Globus pallidus (tissue), 1 donor: ENCODE measurements around the gene EFHD1.
"Not testable (repeated sequence)": the region's sequence is repeated elsewhere in the genome, so short reads cannot be mapped to it uniquely, and the experiment has no call there.

Experiments used
- DNase-seq: peaks from one replicate; pipeline ENCODE4 v3.0.0-alpha.2; 2015; ENCODE audit warnings: low spot score

Gene EFHD1

GRCh38 chr2:232696609-232697058 is 63.2 kb downstream of the EFHD1 start:
- no peak for DNase-seq

- DNase-seq, result peak; percentile 96
These were observed 63.8 kb downstream of the EFHD1 start, which contains the start of gene GIGYF2 for GRCh38 chr2:232697059-232697806. Gene GIGYF2, plus strand, starts transcription at chr2:232697331. Its CDS starts 37,867 bp downstream, at chr2:232735198.

- no peak for DNase-seq
These were observed 64.4 kb downstream of the EFHD1 start for GRCh38 chr2:232697807-232698110.

DNA sequence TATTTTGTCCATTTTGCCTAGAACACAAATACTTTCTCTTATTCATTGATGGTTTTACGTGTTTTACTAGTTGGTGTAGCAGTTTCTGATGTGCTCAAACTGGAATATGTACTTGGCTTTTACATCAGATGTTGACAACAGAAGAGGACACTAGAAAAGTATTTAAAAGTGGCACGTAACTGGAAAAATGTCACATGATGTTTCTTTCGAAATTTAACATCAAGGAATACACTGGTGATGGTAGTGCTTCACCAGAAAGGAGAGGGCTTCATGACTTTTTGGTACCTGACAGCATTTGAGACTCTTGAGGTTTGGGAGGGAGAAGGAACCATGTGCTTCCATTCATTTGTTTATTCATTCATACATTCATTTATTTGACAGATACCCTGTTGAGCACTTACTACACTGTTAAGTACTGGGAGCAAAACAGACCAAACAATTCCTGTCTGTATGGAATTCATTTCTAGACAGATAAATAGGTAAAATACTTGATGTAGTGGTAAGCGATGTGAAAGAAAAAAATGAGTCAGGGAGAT is 65.2 kb downstream of the EFHD1 start:
- no peak for DNase-seq

DNA sequence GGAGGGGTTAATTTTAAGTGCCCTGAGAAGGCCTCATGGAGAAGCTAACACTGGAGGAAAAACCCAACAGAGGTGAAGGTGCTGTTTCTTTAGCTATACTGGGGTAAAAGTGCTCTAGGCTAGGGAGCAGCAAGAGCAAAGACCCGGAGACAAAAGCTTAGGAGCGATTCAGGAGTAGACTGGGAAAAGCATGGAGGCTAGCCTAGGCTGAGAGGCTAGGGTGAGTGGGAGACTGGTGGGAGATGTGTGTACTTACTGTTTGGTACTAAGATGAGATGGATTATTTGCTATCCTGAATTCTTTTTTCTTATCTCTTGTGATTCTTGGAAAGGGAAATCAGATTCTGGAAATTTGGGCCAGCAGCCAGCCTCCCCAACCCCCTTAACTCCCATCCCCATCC is 65.7 kb downstream of the EFHD1 start:
- no peak for DNase-seq

DNA sequence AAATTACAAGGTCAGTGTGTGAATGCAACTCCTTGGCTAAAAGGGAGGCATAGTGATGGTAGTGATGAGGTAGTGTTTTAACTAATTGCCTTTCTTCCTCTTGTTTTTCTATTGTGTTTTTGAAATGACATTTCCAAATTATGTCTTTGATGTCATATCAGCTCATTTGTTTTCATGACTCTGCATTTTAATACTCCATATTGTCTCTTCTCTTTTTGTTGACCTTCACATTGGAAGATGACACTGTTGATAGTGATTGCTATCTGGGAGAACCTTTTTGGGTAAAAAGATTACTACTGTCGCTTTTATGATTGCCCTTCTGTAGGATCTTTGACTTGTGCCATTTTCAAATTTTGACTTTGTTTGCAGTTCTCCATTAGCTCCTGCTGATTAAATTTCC is 66.8 kb downstream of the EFHD1 start:
- DNase-seq, result no peak

DNA sequence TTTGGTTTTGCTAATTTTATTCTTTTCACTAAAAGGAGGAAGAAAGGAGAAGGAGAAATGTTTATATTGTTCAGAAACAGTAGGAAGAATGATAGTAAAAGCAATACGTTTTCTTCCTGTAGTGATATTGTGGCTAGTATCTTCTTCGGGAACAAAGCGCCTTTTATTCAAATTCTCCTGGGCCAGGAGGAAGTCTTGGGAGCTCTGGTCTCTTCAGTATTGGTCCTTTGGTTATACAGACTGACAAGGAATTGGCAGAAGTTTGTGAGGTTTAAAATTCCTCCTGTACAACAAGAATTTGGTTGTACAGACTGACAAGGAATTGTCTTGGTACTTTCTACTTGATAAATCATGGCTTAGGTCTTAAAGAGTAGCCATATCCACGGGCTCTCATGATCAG is 73.7 kb downstream of the EFHD1 start:
- DNase-seq, result no peak

DNA sequence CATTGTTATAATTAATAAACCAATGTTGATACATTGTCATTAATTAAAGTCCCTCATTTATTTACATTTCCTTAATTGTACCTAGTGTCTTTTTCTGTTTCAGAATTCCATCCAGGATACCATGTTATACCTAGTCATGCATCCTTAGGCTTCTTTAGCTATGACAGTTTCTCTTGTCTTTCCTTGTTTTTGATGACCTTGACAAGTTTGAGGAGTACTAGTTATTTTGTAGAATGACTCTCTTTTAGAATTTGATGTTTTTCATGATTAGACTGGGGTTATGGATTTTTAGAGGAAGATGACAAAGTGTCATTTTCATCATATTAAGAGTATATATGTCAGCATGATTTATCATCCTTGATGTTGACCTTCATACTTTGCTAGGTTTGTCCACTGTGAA is 80.1 kb downstream of the EFHD1 start:
- DNase-seq, result no peak

DNA sequence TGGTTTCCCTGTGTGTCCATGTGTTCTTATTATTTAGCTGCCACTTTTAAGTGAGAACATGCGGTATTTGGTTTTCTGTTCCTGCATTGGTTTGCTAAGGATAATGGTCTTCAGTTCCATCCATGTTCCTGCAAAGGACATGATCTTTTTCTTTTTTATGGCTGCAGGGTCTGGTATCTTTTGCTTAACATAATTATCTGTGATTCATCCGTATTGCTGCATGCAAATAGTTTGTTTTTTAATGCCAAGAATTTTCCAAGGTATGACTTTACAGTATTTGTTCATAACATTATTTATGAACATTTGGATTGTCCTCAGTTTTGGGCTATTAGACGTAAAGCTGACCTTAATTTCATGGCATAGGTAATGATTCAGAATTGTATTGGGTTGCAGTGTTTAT is 81.6 kb downstream of the EFHD1 start:
- DNase-seq, result no peak

GRCh38 chr2:232720056-232720455 is 86.7 kb downstream of the EFHD1 start:
- not testable (repeated sequence) for DNase-seq

DNA sequence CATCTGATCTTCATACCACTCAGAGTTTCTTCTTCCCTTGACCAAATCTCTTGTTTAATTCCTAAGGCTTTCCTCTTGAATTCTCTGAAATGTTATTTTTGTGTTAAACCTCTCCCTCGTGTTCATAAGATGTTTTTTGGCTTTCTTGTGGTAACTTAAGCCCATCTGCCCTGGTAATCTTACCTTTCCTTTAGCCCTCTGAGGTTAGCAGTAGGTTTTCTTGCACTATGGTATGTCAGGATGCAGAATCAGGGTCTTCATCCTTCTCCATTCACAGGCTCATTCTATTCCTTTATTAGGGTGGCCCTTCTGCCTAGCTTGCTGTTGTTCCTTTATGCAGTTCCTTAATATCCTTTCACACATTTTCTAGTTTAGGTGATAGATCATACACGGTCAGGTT is 87.9 kb downstream of the EFHD1 start:
- DNase-seq, result no peak

GRCh38 chr2:232721882-232722281 is 88.5 kb downstream of the EFHD1 start:
- no peak for DNase-seq

DNA sequence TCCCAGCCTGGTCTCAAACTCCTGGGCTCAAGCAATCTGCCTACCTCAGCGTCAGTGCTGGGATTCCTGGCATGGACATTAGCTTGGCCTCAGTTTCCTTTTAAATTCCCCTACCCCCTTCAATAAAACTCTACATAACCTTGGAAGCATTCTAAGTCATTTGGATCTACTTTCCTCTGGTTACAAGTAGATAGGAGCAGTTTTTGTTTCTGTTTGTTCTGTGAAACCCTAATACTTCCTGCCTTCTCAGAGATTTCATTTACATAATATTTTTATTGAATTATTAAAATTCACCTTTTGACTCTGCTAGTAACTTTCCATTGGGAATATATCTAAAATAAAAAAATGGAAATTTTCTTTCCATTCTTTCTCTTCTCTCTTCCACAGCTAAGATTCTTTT is 89.6 kb downstream of the EFHD1 start:
- DNase-seq, result no peak

DNA sequence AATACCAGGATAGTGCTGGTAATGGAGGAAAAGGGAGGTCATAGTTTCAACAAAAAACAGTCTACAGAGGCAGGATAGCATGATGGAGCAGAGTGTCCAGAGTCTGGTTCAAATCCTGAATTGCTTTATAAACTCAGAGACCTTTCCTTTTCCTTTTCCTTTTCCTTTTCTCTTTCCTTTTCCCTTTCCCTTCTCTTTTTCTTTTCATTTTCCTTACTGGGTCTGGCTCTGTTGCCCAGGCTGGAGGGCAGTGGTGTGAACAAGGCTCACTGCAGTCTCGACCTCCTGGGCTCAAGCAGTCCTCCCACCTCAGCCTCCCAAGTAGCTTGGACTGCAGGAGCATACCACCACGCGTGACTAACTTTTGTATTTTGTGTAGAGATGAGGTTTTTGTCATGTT is 95.4 kb downstream of the EFHD1 start:
- DNase-seq, result no peak

- DNase-seq, result no peak
These were observed 98.1 kb downstream of the EFHD1 start for GRCh38 chr2:232731470-232731869.
